Neural cell (in vitro differentiated cells): ENCODE measurements around the gene GNG2. TPM values are rescaled to one million over a fixed set of nuclear protein-coding genes. Genes with fewer than 3 reads are reported as not detected.

ENCODE experiments used
- H2AFZ ChIP-seq: fragments of 200-600, 300-800 bp; sonication (generic), shearing (Covaris generic); 2 replicates; pipeline ENCODE4 v1.6.0; 2014; ENCODE audit warnings: low read depth, mild to moderate bottlenecking, antibody characterized with exemption, low read length, moderate library complexity
- H3F3A ChIP-seq: fragments of 200-600 bp; shearing (Covaris generic); 2 replicates; pipeline ENCODE4 v1.6.1; 2016; ENCODE audit warnings: mild to moderate bottlenecking, moderate library complexity, mixed read lengths, antibody characterized with exemption, low read length; ENCODE audit not compliant: insufficient read depth, poor library complexity, severe bottlenecking
- H3K27ac ChIP-seq: fragments of 200-600, 300-800 bp; sonication (generic), shearing (Covaris generic); 2 replicates; pipeline ENCODE4 v1.5.1; 2014; ENCODE audit warnings: mild to moderate bottlenecking, low read length, moderate library complexity
- H3K27me3 ChIP-seq: fragments of 300-800, 200-600 bp; sonication (generic), shearing (Covaris generic); 2 replicates; pipeline ENCODE4 v1.6.0; 2014; ENCODE audit warnings: mild to moderate bottlenecking, low read depth, low read length, moderate library complexity; ENCODE audit not compliant: insufficient read depth
- H3K36me3 ChIP-seq: fragments of 300-800, 200-600 bp; sonication (generic), shearing (Covaris generic); 2 replicates; pipeline ENCODE4 v1.5.1; 2014; ENCODE audit warnings: mild to moderate bottlenecking, antibody characterized with exemption, low read length, moderate library complexity; ENCODE audit not compliant: insufficient read depth
- H3K4me2 ChIP-seq: fragments of 300-800, 200-600 bp; sonication (generic), shearing (Covaris generic); 2 replicates; pipeline ENCODE4 v1.6.0; 2014; ENCODE audit warnings: mild to moderate bottlenecking, low read length
- H3K4me3 ChIP-seq: fragments of 300-800, 200-600 bp; sonication (generic), shearing (Covaris generic); 2 replicates; pipeline ENCODE4 v1.5.1; 2014; ENCODE audit warnings: mild to moderate bottlenecking, low read length, moderate library complexity
- H3K79me2 ChIP-seq: fragments of 200-600 bp; shearing (Covaris generic); replicated peaks from 2 replicates; pipeline ENCODE4 v1.6.0; 2014; ENCODE audit warnings: mild to moderate bottlenecking, low read length, moderate library complexity; ENCODE audit not compliant: insufficient read depth
- H3K9ac ChIP-seq: fragments of 300-800, 200-600 bp; sonication (generic), shearing (Covaris generic); 2 replicates; pipeline ENCODE4 v1.6.1; 2016; ENCODE audit warnings: mild to moderate bottlenecking, low read length, mixed read lengths
- H3K9me2 ChIP-seq: fragments of 200-600 bp; shearing (Covaris generic); 2 replicates; pipeline ENCODE4 v1.6.1; 2016; ENCODE audit warnings: mild to moderate bottlenecking, low read length, mixed read lengths; ENCODE audit not compliant: insufficient read depth
- H3K9me3 ChIP-seq: fragments of 200-600, 300-800 bp; sonication (generic), shearing (Covaris generic); 2 replicates; pipeline ENCODE4 v1.6.1; 2016; ENCODE audit warnings: mild to moderate bottlenecking, mixed run types, low read length, moderate library complexity, mixed read lengths
- H4K20me1 ChIP-seq: fragments of 200-600 bp; shearing (Covaris generic); 2 replicates; pipeline ENCODE4 v1.6.1; 2016; ENCODE audit warnings: mild to moderate bottlenecking, mixed run types; ENCODE audit not compliant: insufficient read depth
- EP300 ChIP-seq: fragments of 450-650 bp; conservative IDR thresholded peaks from 2 replicates; pipeline ENCODE4 v1.6.1; 2014; ENCODE audit warnings: antibody characterized with exemption, mild to moderate bottlenecking, moderate library complexity; ENCODE audit not compliant: poor library complexity, severe bottlenecking
- EZH2 ChIP-seq: fragments of 200-600, 300-800 bp; shearing (Covaris generic), sonication (generic); IDR thresholded peaks from 2 replicates; pipeline ENCODE4 v1.6.1; 2014; ENCODE audit warnings: antibody characterized with exemption, low read length, borderline replicate concordance, mild to moderate bottlenecking; ENCODE audit not compliant: insufficient read depth, poor library complexity, severe bottlenecking
- MXI1 ChIP-seq: fragments of 450-650 bp; conservative IDR thresholded peaks from 2 replicates; pipeline ENCODE4 v1.6.1; 2014; ENCODE audit warnings: antibody characterized with exemption, mild to moderate bottlenecking; ENCODE audit not compliant: poor library complexity, severe bottlenecking
- POLR2AphosphoS5 ChIP-seq: IDR thresholded peaks from 2 replicates; pipeline ENCODE4 v1.6.1; 2012
- RAD21 ChIP-seq: fragments of 450-650 bp; conservative IDR thresholded peaks from 2 replicates; pipeline ENCODE4 v1.6.1; 2014; ENCODE audit warnings: antibody characterized with exemption, mild to moderate bottlenecking, moderate library complexity
- SMC3 ChIP-seq: fragments of 450-650 bp; conservative IDR thresholded peaks from 2 replicates; pipeline ENCODE4 v1.6.1; 2014; ENCODE audit warnings: antibody characterized with exemption, mild to moderate bottlenecking, moderate library complexity; ENCODE audit not compliant: poor library complexity
- TAF1 ChIP-seq: IDR thresholded peaks from 2 replicates; pipeline ENCODE4 v1.6.1; 2012; ENCODE audit warnings: low read depth
- polyA plus RNA-seq: library from polyadenylated mRNA; depleted of rRNA; stranded (reverse); fragments of >200 nt; gene quantifications from 2 replicates; pipeline ENCODE4 v1.2.3, GENCODE V29; 2014
- TF ChIP-seq, protein P1 (sequence below): IDR thresholded peaks from 2 replicates; pipeline ENCODE4 v1.6.1; 2012; ENCODE audit warnings: borderline replicate concordance
- TF ChIP-seq, protein P2 (sequence below): fragments of 450-650 bp; IDR thresholded peaks from 2 replicates; pipeline ENCODE4 v1.5.1; 2014; ENCODE audit warnings: antibody characterized with exemption, mild to moderate bottlenecking, moderate library complexity; ENCODE audit not compliant: poor library complexity, severe bottlenecking

The GNG2 gene
- polyA plus RNA-seq, 1 donor from 2014 or later = 515 TPM

DNA sequence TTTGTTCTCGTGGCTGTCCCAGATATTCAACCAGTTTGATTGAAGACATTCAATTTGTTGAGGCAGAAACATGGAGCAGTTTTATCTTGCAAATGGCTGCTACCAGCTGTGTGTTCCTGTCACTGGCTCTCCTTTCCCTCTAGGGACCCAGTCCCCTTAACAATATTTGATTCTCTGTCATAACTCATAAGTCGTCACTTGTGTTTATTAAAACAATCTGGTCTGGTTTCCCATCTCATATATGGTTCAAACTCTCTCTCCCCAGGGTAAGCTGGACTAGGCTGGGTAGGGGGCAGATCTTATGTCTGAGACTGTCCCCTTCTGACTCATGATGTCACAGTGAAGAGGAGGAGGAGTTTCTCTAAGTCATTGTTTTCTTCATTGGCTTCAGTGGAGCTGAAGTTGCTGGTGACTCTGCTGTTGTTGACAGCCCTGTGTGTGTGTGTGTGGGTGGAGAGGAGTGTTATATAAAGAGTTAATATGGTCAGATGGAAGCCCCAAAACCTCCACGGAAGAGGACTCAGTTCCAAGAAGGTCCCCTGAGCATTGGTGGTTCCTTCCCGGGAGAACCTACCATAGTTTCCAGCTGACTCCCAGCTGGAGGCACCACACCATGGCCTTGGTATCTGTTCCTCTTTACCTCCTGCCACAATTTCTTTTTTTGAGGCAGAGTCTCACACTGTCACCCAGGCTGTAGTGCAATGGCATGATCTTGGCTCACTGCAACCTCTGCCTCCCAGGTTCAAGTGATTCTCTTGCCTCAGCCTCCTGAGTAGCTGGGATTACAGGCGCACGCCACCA is 16.1 kb upstream of the GNG2 start:
- TF ChIP-seq RAD21 = no peak
- TF ChIP-seq, protein P1, sequence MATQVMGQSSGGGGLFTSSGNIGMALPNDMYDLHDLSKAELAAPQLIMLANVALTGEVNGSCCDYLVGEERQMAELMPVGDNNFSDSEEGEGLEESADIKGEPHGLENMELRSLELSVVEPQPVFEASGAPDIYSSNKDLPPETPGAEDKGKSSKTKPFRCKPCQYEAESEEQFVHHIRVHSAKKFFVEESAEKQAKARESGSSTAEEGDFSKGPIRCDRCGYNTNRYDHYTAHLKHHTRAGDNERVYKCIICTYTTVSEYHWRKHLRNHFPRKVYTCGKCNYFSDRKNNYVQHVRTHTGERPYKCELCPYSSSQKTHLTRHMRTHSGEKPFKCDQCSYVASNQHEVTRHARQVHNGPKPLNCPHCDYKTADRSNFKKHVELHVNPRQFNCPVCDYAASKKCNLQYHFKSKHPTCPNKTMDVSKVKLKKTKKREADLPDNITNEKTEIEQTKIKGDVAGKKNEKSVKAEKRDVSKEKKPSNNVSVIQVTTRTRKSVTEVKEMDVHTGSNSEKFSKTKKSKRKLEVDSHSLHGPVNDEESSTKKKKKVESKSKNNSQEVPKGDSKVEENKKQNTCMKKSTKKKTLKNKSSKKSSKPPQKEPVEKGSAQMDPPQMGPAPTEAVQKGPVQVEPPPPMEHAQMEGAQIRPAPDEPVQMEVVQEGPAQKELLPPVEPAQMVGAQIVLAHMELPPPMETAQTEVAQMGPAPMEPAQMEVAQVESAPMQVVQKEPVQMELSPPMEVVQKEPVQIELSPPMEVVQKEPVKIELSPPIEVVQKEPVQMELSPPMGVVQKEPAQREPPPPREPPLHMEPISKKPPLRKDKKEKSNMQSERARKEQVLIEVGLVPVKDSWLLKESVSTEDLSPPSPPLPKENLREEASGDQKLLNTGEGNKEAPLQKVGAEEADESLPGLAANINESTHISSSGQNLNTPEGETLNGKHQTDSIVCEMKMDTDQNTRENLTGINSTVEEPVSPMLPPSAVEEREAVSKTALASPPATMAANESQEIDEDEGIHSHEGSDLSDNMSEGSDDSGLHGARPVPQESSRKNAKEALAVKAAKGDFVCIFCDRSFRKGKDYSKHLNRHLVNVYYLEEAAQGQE = no peak
- TF ChIP-seq, protein P2, sequence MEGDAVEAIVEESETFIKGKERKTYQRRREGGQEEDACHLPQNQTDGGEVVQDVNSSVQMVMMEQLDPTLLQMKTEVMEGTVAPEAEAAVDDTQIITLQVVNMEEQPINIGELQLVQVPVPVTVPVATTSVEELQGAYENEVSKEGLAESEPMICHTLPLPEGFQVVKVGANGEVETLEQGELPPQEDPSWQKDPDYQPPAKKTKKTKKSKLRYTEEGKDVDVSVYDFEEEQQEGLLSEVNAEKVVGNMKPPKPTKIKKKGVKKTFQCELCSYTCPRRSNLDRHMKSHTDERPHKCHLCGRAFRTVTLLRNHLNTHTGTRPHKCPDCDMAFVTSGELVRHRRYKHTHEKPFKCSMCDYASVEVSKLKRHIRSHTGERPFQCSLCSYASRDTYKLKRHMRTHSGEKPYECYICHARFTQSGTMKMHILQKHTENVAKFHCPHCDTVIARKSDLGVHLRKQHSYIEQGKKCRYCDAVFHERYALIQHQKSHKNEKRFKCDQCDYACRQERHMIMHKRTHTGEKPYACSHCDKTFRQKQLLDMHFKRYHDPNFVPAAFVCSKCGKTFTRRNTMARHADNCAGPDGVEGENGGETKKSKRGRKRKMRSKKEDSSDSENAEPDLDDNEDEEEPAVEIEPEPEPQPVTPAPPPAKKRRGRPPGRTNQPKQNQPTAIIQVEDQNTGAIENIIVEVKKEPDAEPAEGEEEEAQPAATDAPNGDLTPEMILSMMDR = no peak
- no peak for TF ChIP-seq MXI1
- TF ChIP-seq EZH2 = no peak
- TF ChIP-seq TAF1 = no peak
- TF ChIP-seq EP300 = no peak
- TF ChIP-seq SMC3 = no peak
- TF ChIP-seq POLR2AphosphoS5 = no peak
- H3K4me3 ChIP-seq = no peak overlapping the region
- no peak overlapping the region for H2AFZ ChIP-seq
- no peaks in the 10 kb centered on the region for H4K20me1 ChIP-seq
- no peak overlapping the region for H3K9ac ChIP-seq
- H3K27ac ChIP-seq = no peak overlapping the region
- no peaks in the 10 kb centered on the region for H3K27me3 ChIP-seq
- no peaks in the 10 kb centered on the region for H3F3A ChIP-seq
- no peak overlapping the region for H3K4me2 ChIP-seq
- no peaks in the 10 kb centered on the region for H3K9me3 ChIP-seq
- H3K79me2 ChIP-seq = no peaks in the 10 kb centered on the region
- no peaks in the 10 kb centered on the region for H3K9me2 ChIP-seq
- H3K36me3 ChIP-seq = no peaks in the 10 kb centered on the region

DNA sequence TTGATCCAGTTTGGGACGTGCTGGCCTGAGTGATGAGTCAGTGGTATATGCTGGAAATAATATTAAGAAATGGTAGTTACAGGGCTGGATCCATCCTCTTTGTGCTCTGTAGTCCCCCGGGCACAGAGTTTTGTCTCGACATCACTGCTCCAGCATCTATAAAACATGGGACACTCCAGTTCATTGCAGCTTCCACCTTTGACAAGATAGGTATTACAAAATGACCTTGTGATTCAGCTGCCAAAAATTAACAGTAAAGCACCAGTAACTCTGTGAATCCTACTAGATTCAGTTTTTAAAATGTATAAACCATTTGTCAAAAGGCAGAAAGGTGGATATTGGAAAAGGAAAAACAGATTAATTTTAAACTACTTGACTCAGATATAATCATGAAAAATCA is 14.6 kb upstream of the GNG2 start:
- peak overlapping the region; percentile 96 for H3K27ac ChIP-seq
- TF ChIP-seq TAF1 = no peak
- TF ChIP-seq, protein P2 = no peak
- TF ChIP-seq EZH2 = no peak
- TF ChIP-seq, protein P1 = no peak
- no peak for TF ChIP-seq POLR2AphosphoS5
- TF ChIP-seq RAD21 = no peak
- TF ChIP-seq MXI1 = no peak
- TF ChIP-seq EP300 = no peak
- TF ChIP-seq SMC3 = no peak

More for the DNA sequence above, 14.6 kb upstream of the GNG2 start:
- H3K27me3 ChIP-seq = no peaks in the 10 kb centered on the region
- no peaks in the 10 kb centered on the region for H3F3A ChIP-seq
- H3K36me3 ChIP-seq = no peaks in the 10 kb centered on the region
- H3K9ac ChIP-seq = peak overlapping the region; percentile 78
- no peaks in the 10 kb centered on the region for H3K9me2 ChIP-seq
- peak overlapping the region; percentile 60 for H3K4me3 ChIP-seq
- H2AFZ ChIP-seq = peak overlapping the region; percentile 53
- no peaks in the 10 kb centered on the region for H4K20me1 ChIP-seq
- no peaks in the 10 kb centered on the region for H3K79me2 ChIP-seq
- H3K9me3 ChIP-seq = no peaks in the 10 kb centered on the region
- peak overlapping the region; percentile 55 for H3K4me2 ChIP-seq
